ENCODE measurements around the gene EXD3. TPM values are rescaled to one million over a fixed set of nuclear protein-coding genes. Genes with fewer than 3 reads are reported as not detected.

Gene EXD3
- total RNA-seq, 1 experiment from 2014 or later: 15.3 TPM

- no peaks in the 10 kb centered on the region for H3K79me2 ChIP-seq (ENCODE audit: insufficient read depth, low read length)
- H2BK5ac ChIP-seq (ENCODE audit: insufficient read length, low read length): no peak overlapping the region
- H3K9me3 ChIP-seq (ENCODE audit: control insufficient read depth, low read depth, low read length): no peaks in the 10 kb centered on the region
- no peak overlapping the region for H3T11ph ChIP-seq (ENCODE audit: low read length)
- H3K23ac ChIP-seq (ENCODE audit: insufficient read length, low read depth, low read length): no peak overlapping the region
- no peak overlapping the region for H2BK20ac ChIP-seq (ENCODE audit: low read depth, low read length, poor library complexity, severe bottlenecking)
- H3K4me1 Mint-ChIP-seq: peaks cover 5 to 16% of the 10 kb centered on the region in 2 experiments; a peak in 3 of 4 replicates
- H2AK5ac ChIP-seq (ENCODE audit: insufficient read length, low read length): no peak overlapping the region
- no peak overlapping the region for H3K27ac ChIP-seq (ENCODE audit: insufficient read length, low read depth, low read length)
- H3K4me1 ChIP-seq (ENCODE audit: insufficient read depth, low read length): no peaks in the 10 kb centered on the region
- H2BK15ac ChIP-seq (ENCODE audit: low read depth, low read length): no peak overlapping the region
- H4K8ac ChIP-seq (replicated peaks; ENCODE audit: insufficient read length, low read depth, low read length): no peak overlapping the region
- no peak overlapping the region for H3K14ac ChIP-seq (ENCODE audit: insufficient read depth, low read length)
- no peak overlapping the region for H3K9ac ChIP-seq (ENCODE audit: extremely low read depth, insufficient read length, low read length)
- H4K91ac ChIP-seq (ENCODE audit: insufficient read length, low read depth, low read length): no peak overlapping the region
- no peak overlapping the region for H2AFZ ChIP-seq (ENCODE audit: low read length)
- no peaks in the 10 kb centered on the region for H3K79me1 ChIP-seq (ENCODE audit: insufficient read depth, low read depth, low read length, poor library complexity, severe bottlenecking)
- H3K27ac Mint-ChIP-seq: no peak overlapping the region
- no peaks in the 10 kb centered on the region; the same call in 1 of the 2 replicates for H3K27me3 ChIP-seq (ENCODE audit: insufficient read depth, low read length)
- no peak overlapping the region for H3K4me2 ChIP-seq (ENCODE audit: insufficient read depth, insufficient read length, low read length)
- peaks cover 3% of the 10 kb centered on the region for H4K20me1 ChIP-seq (ENCODE audit: control insufficient read depth, insufficient read depth, insufficient read length)
- H3K36me3 Mint-ChIP-seq (ENCODE audit: insufficient read depth in 1 of 3, low read depth in 3 of 3): peaks cover 0 to 24% (median 15%) of the 10 kb centered on the region in 3 experiments; a peak in 5 of 7 replicates
- no CpG with 5 or more reads among the region's 10 CpGs for WGBS (ENCODE audit: extremely low coverage, insufficient read length, low lambda C conversion rate)
- no peak overlapping the region for H3K56ac ChIP-seq (ENCODE audit: insufficient read length, low read depth, low read length)
- no peak overlapping the region for H3K18ac ChIP-seq (ENCODE audit: insufficient read length, low read depth, low read length)
- peaks cover 6% of the 10 kb centered on the region for H3K23me2 ChIP-seq (ENCODE audit: insufficient read length, low read depth, low read length, poor library complexity, severe bottlenecking)
- H3K4me3 Mint-ChIP-seq: no peak overlapping the region
- TF ChIP-seq, protein P1, sequence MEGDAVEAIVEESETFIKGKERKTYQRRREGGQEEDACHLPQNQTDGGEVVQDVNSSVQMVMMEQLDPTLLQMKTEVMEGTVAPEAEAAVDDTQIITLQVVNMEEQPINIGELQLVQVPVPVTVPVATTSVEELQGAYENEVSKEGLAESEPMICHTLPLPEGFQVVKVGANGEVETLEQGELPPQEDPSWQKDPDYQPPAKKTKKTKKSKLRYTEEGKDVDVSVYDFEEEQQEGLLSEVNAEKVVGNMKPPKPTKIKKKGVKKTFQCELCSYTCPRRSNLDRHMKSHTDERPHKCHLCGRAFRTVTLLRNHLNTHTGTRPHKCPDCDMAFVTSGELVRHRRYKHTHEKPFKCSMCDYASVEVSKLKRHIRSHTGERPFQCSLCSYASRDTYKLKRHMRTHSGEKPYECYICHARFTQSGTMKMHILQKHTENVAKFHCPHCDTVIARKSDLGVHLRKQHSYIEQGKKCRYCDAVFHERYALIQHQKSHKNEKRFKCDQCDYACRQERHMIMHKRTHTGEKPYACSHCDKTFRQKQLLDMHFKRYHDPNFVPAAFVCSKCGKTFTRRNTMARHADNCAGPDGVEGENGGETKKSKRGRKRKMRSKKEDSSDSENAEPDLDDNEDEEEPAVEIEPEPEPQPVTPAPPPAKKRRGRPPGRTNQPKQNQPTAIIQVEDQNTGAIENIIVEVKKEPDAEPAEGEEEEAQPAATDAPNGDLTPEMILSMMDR (conservative IDR thresholded peaks at IDR 0.05): no peak
- no peak overlapping the region for H3K4ac ChIP-seq (ENCODE audit: low read depth, low read length)
- no peaks in the 10 kb centered on the region for H3K9me3 Mint-ChIP-seq
- DNase-seq: no peak
- H3K27me3 Mint-ChIP-seq (ENCODE audit: low read depth): peaks cover 14% of the 10 kb centered on the region
- no peak overlapping the region for H2BK120ac ChIP-seq (ENCODE audit: low read depth, low read length, poor library complexity, severe bottlenecking)
- no peak overlapping the region for H2BK12ac ChIP-seq (ENCODE audit: insufficient read length, low read depth, low read length)
- H4K5ac ChIP-seq (ENCODE audit: insufficient read length, low read depth, low read length): no peak overlapping the region
Observed at GRCh38 chr9:137456864-137457405, 34.0 kb upstream of the EXD3 start.
